Vagina (tissue), 2 donors: Measurements from ENCODE around the gene USP10.

Experiments
- CTCF ChIP-seq, 3 experiments: fragments of 450-650 bp in 2 of 3; fragments of 200-600 bp in 1 of 3; sonication (generic) in 1 of 3; IDR thresholded peaks; one replicate each; pipeline ENCODE4 v1.5.1; 2017 to 2019; ENCODE audit warnings: antibody characterized with exemption in 3 of 3, mild to moderate bottlenecking in 2 of 3, moderate library complexity in 2 of 3
- POLR2AphosphoS5 ChIP-seq, 2 donors: sonication (generic); formaldehyde crosslinking; IDR thresholded peaks; one replicate each; pipeline ENCODE4 v1.9.0; 2017; ENCODE audit warnings: antibody characterized with exemption in 2 of 2, mild to moderate bottlenecking in 2 of 2, low read depth in 1 of 2; ENCODE audit not compliant: insufficient read depth in 1 of 2

GRCh38 chr16:84687715-84688114 lies 12.1 kb upstream of the USP10 start:
- TF ChIP-seq POLR2AphosphoS5 (IDR thresholded peaks at IDR 0.05; ENCODE audit: insufficient read depth in 1 of 2, low read depth in 1 of 2) (no peak), CTCF (IDR thresholded peaks at IDR 0.05) (no peak)
